Testis (tissue), 2 donors: ENCODE data around the gene CDC14A.

Source experiments
- CTCF ChIP-seq, 3 experiments: fragments of 450-650 bp in 2 of 3; fragments of 200-600 bp in 1 of 3; sonication (generic) in 1 of 3; IDR thresholded peaks; one replicate each; pipeline ENCODE4 v1.5.1; 2016 to 2019; ENCODE audit warnings: antibody characterized with exemption in 3 of 3, mild to moderate bottlenecking in 2 of 3, moderate library complexity in 1 of 3
- POLR2A ChIP-seq: fragments of 450-650 bp; IDR thresholded peaks from one replicate; pipeline ENCODE4 v1.6.1; 2017; ENCODE audit warnings: antibody characterized with exemption, mild to moderate bottlenecking, moderate library complexity

GRCh38 chr1:100422065-100422464, 69.8 kb downstream of the CDC14A start:
- TF ChIP-seq POLR2A, result no peak
- TF ChIP-seq CTCF (IDR thresholded peaks at IDR 0.05), result no peak
